GM12878 (cell line): Measurements from ENCODE around the gene FAM76B. TPM values are rescaled to one million over a fixed set of nuclear protein-coding genes. Genes with fewer than 3 reads are reported as not detected.

ENCODE experiments used
- ATAC-seq: fragments of 200-7000 bp; cut with Tn5 transposase; 3 replicates; pipeline ENCODE4 v1.9.1; 2020; ENCODE audit warnings: mild to moderate bottlenecking, moderate library complexity
- BruUV-seq: library from RNA; stranded (reverse); fragments of 400-500 nt; replicated peaks from 2 replicates; lab custom pipeline; 2021; lab: Mats Ljungman, UMichigan
- CTCF ChIA-PET: fragments of 300-600 bp; sonication (Branson Sonifier 250); formaldehyde crosslinking; extraction: SDS; loops from one replicate; lab custom pipeline; 2021; ENCODE audit warnings: inconsistent platforms; lab: Yijun Ruan, JAX
- POLR2A ChIA-PET: fragments of 350-600 bp; formaldehyde crosslinking; extraction: SDS; loops from one replicate; lab custom pipeline; 2021; ENCODE audit warnings: inconsistent platforms; lab: Charles Lee
- RAD21 ChIA-PET: fragments of 300-600 bp; sonication (Branson Sonifier 250); formaldehyde crosslinking; loops from one replicate; lab custom pipeline; 2023; ENCODE audit warnings: antibody characterized with exemption; ENCODE audit not compliant: unreplicated experiment; lab: Charles Lee
- SMC1A ChIA-PET: fragments of 300-600 bp; sonication (Branson Sonifier 250); formaldehyde crosslinking; loops from one replicate; lab custom pipeline; 2023; ENCODE audit not compliant: unreplicated experiment, uncharacterized antibody; lab: Charles Lee
- DNase-seq: peaks from one replicate; pipeline ENCODE4 v3.0.0-alpha.2; 2011; ENCODE audit warnings: low read depth, low spot score
- FAIRE-seq: peaks from 3 replicates; lab custom pipeline; 2011; peaks lifted over from hg19 to GRCh38; lab: Jason Lieb, UNC
- H2AFZ ChIP-seq: 2 replicates; pipeline ENCODE4 v1.6.0; 2011; ENCODE audit warnings: low read depth, low read length, control low read depth; ENCODE audit not compliant: control insufficient read depth
- H3K27ac ChIP-seq: 2 replicates; pipeline ENCODE4 v1.5.1; 2011; ENCODE audit warnings: control low read depth; ENCODE audit not compliant: control insufficient read depth, insufficient read depth
- H3K27me3 ChIP-seq, 2 experiments: replicated peaks in 1 of 2; 2 replicates each; pipeline versions ENCODE4 v1.6.0 to v1.6.1; 2011; ENCODE audit warnings: low read length in 1 of 2; ENCODE audit not compliant: control insufficient read depth in 2 of 2, insufficient read depth in 2 of 2
- H3K36me3 ChIP-seq, 2 experiments: 2 replicates each; pipeline ENCODE4 v1.5.1; 2011; ENCODE audit warnings: low read length in 1 of 2; ENCODE audit not compliant: control insufficient read depth in 2 of 2, insufficient read depth in 2 of 2
- H3K4me1 ChIP-seq: 2 replicates; pipeline ENCODE4 v1.6.1; 2011; ENCODE audit warnings: mild to moderate bottlenecking, low read length, moderate library complexity, mixed read lengths; ENCODE audit not compliant: control insufficient read depth, insufficient read depth
- H3K4me2 ChIP-seq: 2 replicates; pipeline ENCODE4 v1.6.0; 2011; ENCODE audit warnings: control low read depth; ENCODE audit not compliant: control insufficient read depth, insufficient read depth
- H3K4me3 ChIP-seq: fragments of 200-600 bp; sonication (generic); 2 replicates; pipeline ENCODE4 v1.5.1; 2016
- H3K79me2 ChIP-seq: 2 replicates; pipeline ENCODE4 v1.6.0; 2011; ENCODE audit warnings: low read length; ENCODE audit not compliant: control insufficient read depth, insufficient read depth
- H3K9ac ChIP-seq: 2 replicates; pipeline ENCODE4 v1.8.0; 2011; ENCODE audit warnings: low read length, control low read depth, mixed read lengths; ENCODE audit not compliant: control insufficient read depth, insufficient read depth
- H3K9me3 ChIP-seq: replicated peaks from 3 replicates; pipeline ENCODE4 v1.5.1; 2011; ENCODE audit warnings: mild to moderate bottlenecking, low read length; ENCODE audit not compliant: control insufficient read depth, insufficient read depth
- H4K20me1 ChIP-seq: 2 replicates; pipeline ENCODE4 v1.6.0; 2011; ENCODE audit not compliant: control insufficient read depth, insufficient read depth
- ATF7 ChIP-seq: fragments of 450-650 bp; IDR thresholded peaks from 2 replicates; pipeline ENCODE4 v1.6.1; 2016; ENCODE audit warnings: low read depth, mild to moderate bottlenecking
- BCL11A ChIP-seq: IDR thresholded peaks from 2 replicates; pipeline ENCODE4 v1.6.1; 2011; ENCODE audit warnings: low read depth, low read length
- ESRRA ChIP-seq: IDR thresholded peaks from 2 replicates; pipeline ENCODE4 v1.6.1; 2012; ENCODE audit warnings: mild to moderate bottlenecking, low read length, improper control_type of control experiment
- EZH2 ChIP-seq: IDR thresholded peaks from 2 replicates; pipeline ENCODE4 v1.6.1; 2012; ENCODE audit warnings: low read depth, mild to moderate bottlenecking, control low read depth, inconsistent platforms, low read length, borderline replicate concordance; ENCODE audit not compliant: control insufficient read depth
- POLR2AphosphoS2 ChIP-seq: IDR thresholded peaks from 2 replicates; pipeline ENCODE4 v1.6.1; 2011; ENCODE audit warnings: low read depth, mild to moderate bottlenecking, low read length, improper control_type of control experiment, moderate library complexity
- RFX5 ChIP-seq: IDR thresholded peaks from 2 replicates; pipeline ENCODE4 v1.6.1; 2011; ENCODE audit warnings: low read depth, low read length, improper control_type of control experiment
- SIX5 ChIP-seq: IDR thresholded peaks from 2 replicates; pipeline ENCODE4 v1.6.1; 2011; ENCODE audit warnings: mild to moderate bottlenecking, low read depth, low read length, moderate library complexity; ENCODE audit not compliant: severe bottlenecking
- TCF3 ChIP-seq: IDR thresholded peaks from 2 replicates; pipeline ENCODE4 v1.6.1; 2012; ENCODE audit warnings: low read depth, mild to moderate bottlenecking, low read length, borderline replicate concordance; ENCODE audit not compliant: insufficient read depth
- ZNF384 ChIP-seq: IDR thresholded peaks from 2 replicates; pipeline ENCODE4 v1.6.1; 2012; ENCODE audit warnings: low read depth, mild to moderate bottlenecking, low read length, improper control_type of control experiment, borderline replicate concordance
- WGBS: methylation state at CpG from one replicate; pipeline ENCODE4 v1.1.6; 2016; ENCODE audit warnings: low lambda C conversion rate; ENCODE audit not compliant: insufficient replicate concordance, insufficient coverage; ENCODE audit errors: missing lambda C conversion rate; 5-methylcytosine and 5-hydroxymethylcytosine counted together
- in situ Hi-C: fragments of 300-500 bp; cut with MboI; formaldehyde crosslinking; loops from 9 replicates; pipeline ENCODE4 v1.14.3; 2018; ENCODE audit warnings: mixed read lengths
- intact Hi-C: fragments of 100-400 bp; cut with micrococcal nuclease; formaldehyde crosslinking; loops from one replicate; pipeline ENCODE4 v1.14.2; 2022; ENCODE audit not compliant: unreplicated experiment
- polyA plus RNA-seq, 11 experiments: library from polyadenylated mRNA; depleted of rRNA in 4 of 11; unstranded in 6 of 11; stranded (reverse) in 5 of 11; fragments of >200 nt; fragmentation: Nextera tagmentation in 4 of 11; fragmentation: Illumina TruSeq in 1 of 11; extraction: Ambion mirVana in 4 of 11; extraction: Trizol in 1 of 11; gene quantifications; 1 replicate in 1 of 11; 2 replicates in 10 of 11; pipeline versions ENCODE4 v1.2.1 to v1.2.3, GENCODE V29; 2011 to 2016; ENCODE audit warnings: inconsistent platforms in 2 of 11, missing spikeins in 2 of 11, low read depth in 1 of 11
- total RNA-seq, 4 experiments: library from RNA; depleted of rRNA in 3 of 4; stranded (reverse); fragments of >200 nt in 3 of 4; fragmentation: Illumina TruSeq in 1 of 4; extraction: Trizol in 1 of 4; gene quantifications; 2 replicates each; pipeline versions ENCODE4 v1.2.1 to v1.2.3, GENCODE V29; 2013 to 2021
- TF ChIP-seq, protein P1 (sequence below): fragments of 450-650 bp; IDR thresholded peaks from 2 replicates; pipeline ENCODE4 v1.6.1; 2017; ENCODE audit warnings: low read depth, mild to moderate bottlenecking, moderate library complexity
- TF ChIP-seq, protein P2 (sequence below): fragments of 450-650 bp; IDR thresholded peaks from 2 replicates; pipeline ENCODE4 v1.6.1; 2017; ENCODE audit warnings: borderline replicate concordance
- TF ChIP-seq, protein P3 (sequence below): fragments of 450-650 bp; IDR thresholded peaks from 2 replicates; pipeline ENCODE4 v1.6.1; 2016; ENCODE audit warnings: mild to moderate bottlenecking
- TF ChIP-seq, protein P4 (sequence below): fragments of 450-650 bp; formaldehyde crosslinking; IDR thresholded peaks from 2 replicates; pipeline ENCODE4 v1.4.0; 2020; ENCODE audit warnings: mild to moderate bottlenecking, moderate library complexity

Gene FAM76B
- total and polyA plus RNA-seq, 10 of the 15 experiments (the other 5 are each of a cell fraction or from before 2014, with no cell fraction given): 13.5 to 56.8 (median 28.4) TPM

DNA sequence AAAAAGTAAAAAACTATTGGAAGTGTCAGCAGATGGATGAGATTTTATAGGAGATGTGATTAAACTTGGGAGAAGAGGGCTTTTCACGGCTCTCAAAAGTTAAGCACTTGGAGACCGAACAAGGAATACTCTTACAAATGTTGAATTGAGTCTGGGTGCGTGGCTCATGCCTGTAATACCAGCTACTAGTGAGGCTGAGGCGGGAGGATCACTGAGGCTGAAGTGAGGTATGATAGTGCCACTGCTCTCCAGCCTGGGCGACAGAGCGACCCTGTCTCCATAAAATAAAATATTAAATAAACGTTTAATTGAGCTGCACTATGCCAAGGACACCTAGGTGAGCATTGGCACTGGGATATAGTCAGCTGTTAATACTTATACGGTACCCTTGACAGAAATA lies 2.6 kb upstream of the FAM76B start:
- H3K79me2 ChIP-seq: peaks cover 81% of the 10 kb centered on the region
- H3K4me1 ChIP-seq: 0 out of 2 replicates have a peak, but pooled peaks cover 3% of the 10 kb centered on the region
- WGBS: 93% methylated on average over 8 of the region's 8 CpGs
- H3K9me3 ChIP-seq: no peaks in the 10 kb centered on the region
- peak overlapping the region; percentile 87 for H3K4me3 ChIP-seq
- SMC1A ChIA-PET: interaction anchor here (0.6 to 5.6 kb wide), 20 partner anchors 8 to 638 kb away, joined by 3 to 37 read pairs (median 5); partner anchors contain the start of genes CCDC82, JRKL and MAML2
- CTCF ChIA-PET: interaction anchor here (0.7 to 3.3 kb wide), 13 partner anchors 8 to 714 kb away, joined by 3 to 16 read pairs (median 4); partner anchors contain the start of genes MAML2 and SESN3
- DNase-seq (no peak), FAIRE-seq (no peak), ATAC-seq (no peak)
- H4K20me1 ChIP-seq: no peaks in the 10 kb centered on the region
- intact Hi-C loops: loop anchor here (5.0 kb wide), 2 partner anchors 130 to 635 kb away; partner anchors contain the start of gene MTMR2
- POLR2A ChIA-PET: interaction anchor here (0.6 to 5.5 kb wide), 11 partner anchors 9 to 725 kb away, joined by 3 to 29 read pairs (median 3); partner anchors contain the start of genes SESN3 and SRSF8
- no peak overlapping the region for H2AFZ ChIP-seq
- no TSS peak for BruUV-seq
- no peaks in the 10 kb centered on the region for H3K27me3 ChIP-seq
- peak overlapping the region; percentile 46 for H3K4me2 ChIP-seq
- RAD21 ChIA-PET: interaction anchor here (0.7 to 2.9 kb wide), 6 partner anchors 44 to 639 kb away, joined by 3 to 20 read pairs (median 4); partner anchors contain the start of gene SESN3
- in situ Hi-C loops: loop anchor here (5.0 kb wide), 1 partner anchor 595 kb away; the partner anchor contains the start of gene CCDC82
- no peak overlapping the region; the same call in 1 of the 2 replicates for H3K9ac ChIP-seq
- H3K36me3 ChIP-seq: no peaks in the 10 kb centered on the region
- no peak overlapping the region for H3K27ac ChIP-seq
- TF ChIP-seq, protein P1, sequence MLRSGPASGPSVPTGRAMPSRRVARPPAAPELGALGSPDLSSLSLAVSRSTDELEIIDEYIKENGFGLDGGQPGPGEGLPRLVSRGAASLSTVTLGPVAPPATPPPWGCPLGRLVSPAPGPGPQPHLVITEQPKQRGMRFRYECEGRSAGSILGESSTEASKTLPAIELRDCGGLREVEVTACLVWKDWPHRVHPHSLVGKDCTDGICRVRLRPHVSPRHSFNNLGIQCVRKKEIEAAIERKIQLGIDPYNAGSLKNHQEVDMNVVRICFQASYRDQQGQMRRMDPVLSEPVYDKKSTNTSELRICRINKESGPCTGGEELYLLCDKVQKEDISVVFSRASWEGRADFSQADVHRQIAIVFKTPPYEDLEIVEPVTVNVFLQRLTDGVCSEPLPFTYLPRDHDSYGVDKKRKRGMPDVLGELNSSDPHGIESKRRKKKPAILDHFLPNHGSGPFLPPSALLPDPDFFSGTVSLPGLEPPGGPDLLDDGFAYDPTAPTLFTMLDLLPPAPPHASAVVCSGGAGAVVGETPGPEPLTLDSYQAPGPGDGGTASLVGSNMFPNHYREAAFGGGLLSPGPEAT: no peak
- no peak for TF ChIP-seq EZH2
- no peak for TF ChIP-seq ATF7
- TF ChIP-seq, protein P2, sequence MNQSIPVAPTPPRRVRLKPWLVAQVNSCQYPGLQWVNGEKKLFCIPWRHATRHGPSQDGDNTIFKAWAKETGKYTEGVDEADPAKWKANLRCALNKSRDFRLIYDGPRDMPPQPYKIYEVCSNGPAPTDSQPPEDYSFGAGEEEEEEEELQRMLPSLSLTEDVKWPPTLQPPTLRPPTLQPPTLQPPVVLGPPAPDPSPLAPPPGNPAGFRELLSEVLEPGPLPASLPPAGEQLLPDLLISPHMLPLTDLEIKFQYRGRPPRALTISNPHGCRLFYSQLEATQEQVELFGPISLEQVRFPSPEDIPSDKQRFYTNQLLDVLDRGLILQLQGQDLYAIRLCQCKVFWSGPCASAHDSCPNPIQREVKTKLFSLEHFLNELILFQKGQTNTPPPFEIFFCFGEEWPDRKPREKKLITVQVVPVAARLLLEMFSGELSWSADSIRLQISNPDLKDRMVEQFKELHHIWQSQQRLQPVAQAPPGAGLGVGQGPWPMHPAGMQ: no peak
- TF ChIP-seq POLR2AphosphoS2: no peak
- no peak for TF ChIP-seq BCL11A
- no peak for TF ChIP-seq RFX5
- TF ChIP-seq TCF3: no peak
- TF ChIP-seq ESRRA: no peak
- TF ChIP-seq ZNF384: no peak
- TF ChIP-seq, protein P3, sequence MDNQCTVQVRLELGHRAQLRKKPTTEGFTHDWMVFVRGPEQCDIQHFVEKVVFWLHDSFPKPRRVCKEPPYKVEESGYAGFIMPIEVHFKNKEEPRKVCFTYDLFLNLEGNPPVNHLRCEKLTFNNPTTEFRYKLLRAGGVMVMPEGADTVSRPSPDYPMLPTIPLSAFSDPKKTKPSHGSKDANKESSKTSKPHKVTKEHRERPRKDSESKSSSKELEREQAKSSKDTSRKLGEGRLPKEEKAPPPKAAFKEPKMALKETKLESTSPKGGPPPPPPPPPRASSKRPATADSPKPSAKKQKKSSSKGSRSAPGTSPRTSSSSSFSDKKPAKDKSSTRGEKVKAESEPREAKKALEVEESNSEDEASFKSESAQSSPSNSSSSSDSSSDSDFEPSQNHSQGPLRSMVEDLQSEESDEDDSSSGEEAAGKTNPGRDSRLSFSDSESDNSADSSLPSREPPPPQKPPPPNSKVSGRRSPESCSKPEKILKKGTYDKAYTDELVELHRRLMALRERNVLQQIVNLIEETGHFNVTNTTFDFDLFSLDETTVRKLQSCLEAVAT: no peak
- no peak for TF ChIP-seq SIX5
- TF ChIP-seq, protein P4, sequence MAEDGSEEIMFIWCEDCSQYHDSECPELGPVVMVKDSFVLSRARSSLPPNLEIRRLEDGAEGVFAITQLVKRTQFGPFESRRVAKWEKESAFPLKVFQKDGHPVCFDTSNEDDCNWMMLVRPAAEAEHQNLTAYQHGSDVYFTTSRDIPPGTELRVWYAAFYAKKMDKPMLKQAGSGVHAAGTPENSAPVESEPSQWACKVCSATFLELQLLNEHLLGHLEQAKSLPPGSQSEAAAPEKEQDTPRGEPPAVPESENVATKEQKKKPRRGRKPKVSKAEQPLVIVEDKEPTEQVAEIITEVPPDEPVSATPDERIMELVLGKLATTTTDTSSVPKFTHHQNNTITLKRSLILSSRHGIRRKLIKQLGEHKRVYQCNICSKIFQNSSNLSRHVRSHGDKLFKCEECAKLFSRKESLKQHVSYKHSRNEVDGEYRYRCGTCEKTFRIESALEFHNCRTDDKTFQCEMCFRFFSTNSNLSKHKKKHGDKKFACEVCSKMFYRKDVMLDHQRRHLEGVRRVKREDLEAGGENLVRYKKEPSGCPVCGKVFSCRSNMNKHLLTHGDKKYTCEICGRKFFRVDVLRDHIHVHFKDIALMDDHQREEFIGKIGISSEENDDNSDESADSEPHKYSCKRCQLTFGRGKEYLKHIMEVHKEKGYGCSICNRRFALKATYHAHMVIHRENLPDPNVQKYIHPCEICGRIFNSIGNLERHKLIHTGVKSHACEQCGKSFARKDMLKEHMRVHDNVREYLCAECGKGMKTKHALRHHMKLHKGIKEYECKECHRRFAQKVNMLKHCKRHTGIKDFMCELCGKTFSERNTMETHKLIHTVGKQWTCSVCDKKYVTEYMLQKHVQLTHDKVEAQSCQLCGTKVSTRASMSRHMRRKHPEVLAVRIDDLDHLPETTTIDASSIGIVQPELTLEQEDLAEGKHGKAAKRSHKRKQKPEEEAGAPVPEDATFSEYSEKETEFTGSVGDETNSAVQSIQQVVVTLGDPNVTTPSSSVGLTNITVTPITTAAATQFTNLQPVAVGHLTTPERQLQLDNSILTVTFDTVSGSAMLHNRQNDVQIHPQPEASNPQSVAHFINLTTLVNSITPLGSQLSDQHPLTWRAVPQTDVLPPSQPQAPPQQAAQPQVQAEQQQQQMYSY (CRISPR knock-in tag): no peak
